GM06990 (cell line): ENCODE measurements around the gene ST6GALNAC5.

ENCODE experiments used
- DNase-seq: peaks from one replicate; pipeline ENCODE4 v3.0.0-alpha.2; 2011; ENCODE audit not compliant: insufficient read length; ENCODE audit errors: extremely low read depth
- H3K27me3 ChIP-seq: replicated peaks from 2 replicates; pipeline ENCODE4 v1.6.0; 2011; ENCODE audit warnings: low read length; ENCODE audit not compliant: control insufficient read depth, insufficient read depth
- H3K36me3 ChIP-seq: 2 replicates; pipeline ENCODE4 v1.5.1; 2011; ENCODE audit warnings: low read length; ENCODE audit not compliant: control insufficient read depth, insufficient read depth
- H3K4me3 ChIP-seq: replicated peaks from 2 replicates; pipeline ENCODE4 v1.5.1; 2011; ENCODE audit warnings: low read depth, mild to moderate bottlenecking, control low read depth, low read length
- CTCF ChIP-seq: IDR thresholded peaks from 2 replicates; pipeline ENCODE4 v1.5.1; 2011; ENCODE audit warnings: low read length, control low read depth, mild to moderate bottlenecking, inconsistent platforms; ENCODE audit not compliant: insufficient read depth, poor library complexity, severe bottlenecking

The ST6GALNAC5 gene

GRCh38 chr1:76989976-76990375, 122.7 kb downstream of the ST6GALNAC5 start:
- no peak for TF ChIP-seq CTCF
- H3K4me3 ChIP-seq = no peak overlapping the region
- no peak for DNase-seq
- H3K36me3 ChIP-seq = no peaks in the 10 kb centered on the region
- H3K27me3 ChIP-seq = no peaks in the 10 kb centered on the region

- no peak for TF ChIP-seq CTCF
- Histone ChIP-seq H3K36me3 (no peaks in the 10 kb centered on the region), H3K27me3 (no peaks in the 10 kb centered on the region; the same call in 1 of the 2 replicates), H3K4me3 (no peak overlapping the region)
- no peak for DNase-seq
Measured at GRCh38 chr1:76993036-76993435, 125.8 kb downstream of the ST6GALNAC5 start.

GRCh38 chr1:76998582-76999223, 131.4 kb downstream of the ST6GALNAC5 start:
- Histone ChIP-seq H3K27me3 (no peaks in the 10 kb centered on the region; the same call in 1 of the 2 replicates), H3K4me3 (no peak overlapping the region), H3K36me3 (no peaks in the 10 kb centered on the region)
- TF ChIP-seq CTCF = no peak
- no peak for DNase-seq

- Histone ChIP-seq H3K36me3 (no peaks in the 10 kb centered on the region), H3K4me3 (no peak overlapping the region), H3K27me3 (no peaks in the 10 kb centered on the region)
- DNase-seq = no peak
- no peak for TF ChIP-seq CTCF
Measured at GRCh38 chr1:77007675-77008074, 140.4 kb downstream of the ST6GALNAC5 start.

GRCh38 chr1:77010937-77011336, 143.7 kb downstream of the ST6GALNAC5 start:
- no peak for TF ChIP-seq CTCF
- H3K27me3 ChIP-seq = no peaks in the 10 kb centered on the region
- DNase-seq = no peak
- no peak overlapping the region for H3K4me3 ChIP-seq
- no peaks in the 10 kb centered on the region for H3K36me3 ChIP-seq

GRCh38 chr1:77012066-77012465, 144.8 kb downstream of the ST6GALNAC5 start:
- Histone ChIP-seq H3K27me3 (no peaks in the 10 kb centered on the region), H3K4me3 (no peak overlapping the region), H3K36me3 (no peaks in the 10 kb centered on the region)
- DNase-seq = no peak
- TF ChIP-seq CTCF = no peak
